Measurements from ENCODE around the gene RABIF. TPM values are rescaled to one million over a fixed set of nuclear protein-coding genes. Genes with fewer than 3 reads are reported as not detected.

RABIF gene
- total RNA-seq, result 10 to 100 TPM; 13.7 to 14.5 TPM

GRCh38 chr1:202888531-202889360 lies at the start of gene RABIF:
TSS of gene RABIF (minus strand) at chr1:202889149. CDS start at chr1:202889098, 51 bp downstream.

GRCh38 chr1:202926581-202927491 lies 37.9 kb upstream of the RABIF start, which contains the start of gene KLHL12:
TSS of gene KLHL12 (minus strand) at chr1:202927234. CDS start at chr1:202925162, 2,072 bp downstream.

Other genes with a start within 250 kb of the RABIF start
- gene SYT2, start 178.7 kb downstream of the RABIF start, total RNA-seq, result not detected
- gene KDM5B, start 80.7 kb downstream of the RABIF start, total RNA-seq, result 10 to 100 TPM; 55.2 to 66.6 TPM
- 1 to 10 TPM in 1 of 2 experiments, under 1 TPM in 1; 0.79 to 1.8 TPM for gene PCAT6, start 78.2 kb downstream of the RABIF start, total RNA-seq
- 10 to 100 TPM; 22.6 to 26.2 TPM for gene KLHL12, start 38.1 kb upstream of the RABIF start, total RNA-seq
- 10 to 100 TPM; 50.6 to 57.0 TPM for gene ADIPOR1, start 69.2 kb upstream of the RABIF start, total RNA-seq
- 10 to 100 TPM; 22.8 to 23.6 TPM for gene CYB5R1, start 78.1 kb upstream of the RABIF start, total RNA-seq
- gene TMEM183A, start 118.2 kb upstream of the RABIF start, total RNA-seq, result 10 to 100 TPM; 62.5 to 68.8 TPM
- 10 to 100 TPM; 45.8 to 46.9 TPM for gene PPFIA4, start 137.3 kb upstream of the RABIF start, total RNA-seq
- not detected for gene MYOG, start 196.9 kb upstream of the RABIF start, total RNA-seq
- not detected for gene ADORA1, start 238.6 kb upstream of the RABIF start, total RNA-seq

Data from activated naive CD4-positive, alpha-beta T cell treated with anti-CD3 and anti-CD28 coated beads, Interleukin-2, amount 10 ng/mL, durations not matched to agents 5 hours and 36 hours (primary cell).